GM18499 (cell line): ENCODE data around the gene CPLANE2.

Source experiments
- ATAC-seq: cut with Tn5 transposase; IDR thresholded peaks from one replicate; pipeline ENCODE4 v1.9.1; 2021; ENCODE audit warnings: moderate number of reproducible peaks; ENCODE audit not compliant: insufficient read depth, unreplicated experiment

CPLANE2 gene

DNA sequence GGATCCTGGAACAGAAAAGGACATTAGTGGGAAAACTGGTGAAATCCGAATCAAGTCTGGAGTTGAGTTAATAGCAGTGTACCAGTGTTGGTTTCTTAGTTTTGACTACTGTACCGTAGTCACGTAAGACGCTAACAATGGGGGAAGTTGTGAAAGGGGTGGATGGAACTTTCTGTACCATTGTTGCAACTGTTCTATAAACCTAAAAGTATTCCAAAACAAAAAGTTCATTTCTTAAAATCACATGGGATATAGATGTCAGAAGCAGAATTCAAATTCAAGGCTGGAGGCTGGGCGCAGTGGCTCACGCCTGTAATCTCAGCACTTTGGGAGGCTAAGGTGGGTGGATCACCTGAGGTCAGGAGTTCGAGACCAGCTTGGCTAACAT lies 41.5 kb downstream of the CPLANE2 start:
- ATAC-seq, result no peak

DNA sequence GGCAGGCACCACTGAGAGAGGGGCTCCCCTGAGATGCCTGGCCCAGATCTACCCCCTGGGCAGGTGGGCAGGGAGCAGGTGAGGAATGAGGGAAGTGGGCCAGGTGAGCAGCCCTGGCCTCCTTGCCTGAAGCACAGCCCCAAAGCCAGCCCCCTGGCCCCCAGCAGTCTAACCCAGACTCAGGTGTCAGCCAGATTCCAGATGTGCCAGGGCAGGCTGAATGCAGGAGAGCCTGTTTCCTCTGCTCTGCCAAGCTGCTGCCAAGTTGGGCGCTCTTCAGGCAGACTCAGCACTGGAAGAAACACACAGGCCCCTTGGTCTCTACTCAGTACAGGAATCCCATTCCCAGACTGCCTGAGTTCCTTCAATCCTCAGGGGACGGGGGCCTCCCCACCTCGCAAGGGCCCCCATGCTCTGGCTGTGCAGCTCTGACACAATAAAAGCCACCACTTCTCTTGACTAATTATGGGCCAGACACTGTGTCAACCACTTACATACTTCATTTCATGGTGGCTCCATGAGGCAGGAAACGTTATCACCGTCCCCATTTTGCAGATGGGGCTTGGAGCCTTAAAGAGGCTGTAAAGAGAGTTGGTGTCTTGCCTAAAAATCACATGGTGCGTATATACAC lies 45.0 kb downstream of the CPLANE2 start:
- ATAC-seq, result no peak

DNA sequence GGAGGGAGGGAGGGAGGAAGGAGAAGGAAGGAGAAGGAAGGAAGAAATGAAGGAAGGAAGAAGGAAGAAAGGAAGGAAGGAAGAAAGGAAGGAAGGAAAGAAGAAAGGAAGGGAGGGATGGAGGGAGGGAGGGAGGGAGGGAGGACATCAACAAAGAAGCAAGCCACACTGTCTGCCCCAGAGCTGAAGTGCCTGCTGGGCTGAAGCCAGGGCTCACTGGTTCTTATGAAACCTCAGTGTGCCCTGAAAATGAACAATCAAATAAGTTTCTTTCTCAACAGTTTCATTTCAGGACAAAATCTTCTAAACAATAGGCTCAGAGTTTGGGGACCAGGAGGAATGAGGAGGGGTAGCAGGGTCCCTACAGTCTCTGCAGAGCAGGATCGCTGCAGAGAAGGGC lies 45.7 kb downstream of the CPLANE2 start:
- no peak for ATAC-seq

DNA sequence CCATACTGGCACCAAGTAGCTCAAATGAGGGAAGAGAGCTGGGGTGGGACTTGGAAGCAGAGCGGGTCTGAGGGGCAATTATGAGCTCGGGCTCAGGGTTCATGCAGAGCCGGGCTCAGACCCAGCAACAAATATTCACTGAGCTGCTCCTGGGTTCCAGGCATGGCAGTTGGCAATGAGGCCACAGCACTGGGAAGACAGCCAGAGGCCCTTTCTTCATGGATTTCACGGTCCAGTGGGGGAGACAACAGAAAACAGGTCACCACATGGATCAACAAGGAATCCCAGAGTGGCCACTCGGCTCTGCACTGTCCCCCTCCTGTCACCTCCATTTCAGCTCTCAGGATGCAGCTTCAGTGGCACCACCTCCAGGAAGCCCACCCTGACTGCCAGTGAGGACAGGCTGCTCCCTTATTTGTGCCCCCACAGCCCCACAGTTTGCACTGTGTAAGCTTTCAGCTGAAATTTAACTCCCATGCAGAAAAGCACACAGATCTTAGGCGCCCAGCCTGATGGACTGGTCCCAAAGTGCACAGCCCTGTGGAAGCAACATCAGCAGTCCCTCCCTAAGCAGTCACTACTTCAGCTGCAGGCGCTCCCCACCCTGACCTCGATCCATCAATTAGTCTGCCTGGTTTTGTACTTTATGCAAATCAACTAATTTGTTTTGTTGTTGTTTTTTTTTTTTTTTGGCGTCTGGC lies 46.9 kb downstream of the CPLANE2 start:
- no peak for ATAC-seq

DNA sequence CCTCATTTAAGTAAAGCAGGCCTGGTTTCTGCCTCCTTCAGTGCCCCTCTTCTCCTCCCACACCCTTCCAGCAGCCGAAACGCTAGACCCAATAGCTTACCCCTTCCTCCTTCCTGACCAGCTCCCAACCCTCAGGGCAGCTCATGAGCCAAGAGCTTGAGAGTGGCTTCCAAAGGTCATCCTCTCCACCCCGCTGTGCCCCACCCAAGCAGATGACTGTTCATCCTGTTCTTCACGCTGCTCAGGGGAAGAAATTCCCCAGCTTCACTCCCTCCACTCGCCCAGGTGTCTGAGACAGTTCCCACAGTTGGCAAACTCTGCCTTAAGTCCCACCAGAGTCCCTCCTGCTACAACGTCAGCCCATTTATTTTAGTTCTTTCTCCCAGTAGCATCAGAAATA lies 48.0 kb downstream of the CPLANE2 start:
- ATAC-seq, result no peak

DNA sequence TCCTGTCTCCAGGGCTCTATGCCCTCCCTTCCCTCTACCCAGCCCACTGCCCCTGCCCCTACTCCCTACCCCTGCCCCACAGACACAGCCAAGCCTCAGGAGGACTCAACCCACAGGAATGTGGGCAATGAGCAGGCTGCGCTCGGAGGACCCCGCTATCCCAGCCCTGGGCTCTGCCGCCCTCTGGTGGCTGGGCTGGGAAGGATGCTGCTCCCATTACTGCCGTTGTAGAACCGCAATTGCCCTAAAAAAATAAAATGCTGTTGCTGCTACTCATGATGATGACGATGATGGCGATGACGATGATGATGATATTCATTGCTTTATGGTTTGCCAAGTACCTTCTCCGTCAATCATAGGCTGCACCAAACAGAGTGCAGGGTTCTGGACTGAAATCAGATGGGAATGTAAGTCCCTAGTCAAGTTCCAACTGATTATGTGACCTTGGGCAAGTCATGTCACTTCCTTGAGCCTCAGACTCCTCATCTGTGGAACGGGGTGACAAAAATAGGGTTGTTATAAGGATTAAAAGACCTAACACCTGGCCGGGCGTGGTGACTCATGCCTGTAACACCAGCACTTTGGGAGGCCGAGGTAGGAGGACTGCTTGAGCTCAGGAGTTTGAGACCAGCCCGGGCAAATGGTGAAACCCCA lies 49.1 kb downstream of the CPLANE2 start:
- no peak for ATAC-seq

DNA sequence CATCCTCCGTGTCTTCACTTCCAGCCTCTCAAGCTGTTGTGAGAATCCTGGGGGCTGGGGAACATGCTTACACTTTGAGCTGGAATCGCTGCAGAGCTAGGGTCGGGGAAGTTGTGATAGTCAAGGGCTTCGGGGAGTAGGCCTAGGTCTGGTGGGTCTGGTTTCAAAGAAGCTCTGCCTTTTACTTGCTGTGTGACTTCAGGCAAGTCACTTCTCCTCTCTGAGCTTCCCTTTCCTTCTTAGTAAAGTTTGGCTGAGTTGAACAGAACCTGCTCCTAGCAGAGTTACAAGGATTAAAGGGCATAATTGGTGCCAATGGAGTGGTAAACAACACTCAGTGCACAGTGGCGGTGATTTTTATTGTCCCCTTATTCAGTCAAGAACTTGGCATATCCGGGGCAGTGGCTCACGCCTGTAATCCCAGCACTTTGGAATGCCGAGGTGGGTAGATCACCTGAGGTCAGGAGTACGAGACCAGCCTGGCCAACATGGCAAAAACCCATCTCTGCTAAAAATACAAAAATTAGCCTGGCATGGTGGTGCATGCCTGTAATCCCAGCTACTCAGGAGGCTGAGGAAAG lies 50.2 kb downstream of the CPLANE2 start:
- no peak for ATAC-seq

DNA sequence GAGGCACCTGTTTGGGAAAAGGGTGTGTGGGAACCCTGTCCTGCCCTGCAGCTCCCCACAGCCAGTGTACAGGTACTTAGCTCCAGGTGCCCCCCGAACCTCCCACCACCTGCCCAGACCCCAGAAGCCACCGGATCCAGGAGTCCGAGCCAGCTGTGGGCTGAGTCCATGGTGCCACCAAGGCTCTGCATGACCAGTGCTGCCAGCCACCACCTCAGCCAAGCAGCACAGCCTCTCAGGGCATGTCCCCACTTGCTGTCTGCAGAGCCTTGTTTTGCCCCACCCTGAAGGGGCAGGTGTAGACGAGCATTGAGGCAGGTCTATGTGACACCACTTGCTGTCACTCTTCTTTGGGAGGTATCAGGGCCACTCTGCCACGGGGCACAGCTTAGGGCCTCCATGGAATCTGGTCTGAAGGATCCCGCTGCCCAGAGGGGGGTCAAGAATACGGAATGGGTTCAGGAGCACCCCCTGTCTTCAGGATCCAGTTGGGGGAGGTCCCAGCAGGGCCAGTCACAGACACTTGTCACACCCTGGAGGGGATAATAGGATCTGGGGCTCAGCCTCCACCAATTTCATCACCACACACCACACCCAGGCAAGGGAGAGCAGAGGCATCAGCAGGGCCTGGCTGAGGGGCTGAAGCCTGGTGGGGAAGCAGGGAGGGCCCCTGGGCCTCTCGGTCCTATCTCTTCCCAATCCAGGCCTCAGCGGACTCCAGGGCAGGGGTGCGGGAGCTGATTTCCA lies 52.3 kb downstream of the CPLANE2 start:
- no peak for ATAC-seq

DNA sequence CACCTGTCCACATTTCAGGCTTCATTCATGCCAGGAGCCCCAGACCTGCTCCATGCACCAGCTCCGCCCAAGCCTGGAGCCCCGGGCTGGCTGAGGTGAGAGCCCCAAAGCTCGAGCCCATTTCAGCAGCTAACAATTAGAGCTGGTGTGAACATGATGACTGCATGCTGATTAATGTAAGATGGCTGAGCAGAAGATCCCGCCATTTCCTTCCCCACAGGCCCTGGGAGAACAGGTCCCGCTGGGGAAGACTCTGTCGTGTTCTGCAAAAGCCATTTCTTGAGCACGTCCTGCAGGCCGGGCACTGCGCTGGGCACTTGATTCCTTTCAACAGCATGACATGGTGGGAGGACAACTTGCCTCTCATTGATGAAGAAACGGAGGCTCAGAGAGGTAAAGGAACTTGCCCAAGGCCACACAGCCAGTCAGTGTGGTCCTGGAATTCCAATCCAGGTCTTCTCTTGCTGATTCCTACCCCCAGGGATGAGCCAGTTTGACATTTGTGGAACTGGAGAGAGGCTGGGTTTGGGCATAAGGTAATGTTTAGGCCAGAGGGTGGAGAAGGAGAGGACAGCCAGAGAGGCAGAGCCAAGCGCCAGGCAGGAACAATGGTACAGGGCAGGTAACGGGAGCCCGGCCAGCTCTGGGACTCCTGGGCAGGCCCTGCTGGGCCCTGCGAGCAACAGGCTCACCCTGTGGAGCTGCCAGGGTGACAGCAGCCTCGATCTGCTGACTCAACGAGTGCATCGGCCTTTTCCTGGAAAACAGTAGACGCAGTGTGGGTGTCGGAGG lies 53.0 kb downstream of the CPLANE2 start:
- no peak for ATAC-seq

DNA sequence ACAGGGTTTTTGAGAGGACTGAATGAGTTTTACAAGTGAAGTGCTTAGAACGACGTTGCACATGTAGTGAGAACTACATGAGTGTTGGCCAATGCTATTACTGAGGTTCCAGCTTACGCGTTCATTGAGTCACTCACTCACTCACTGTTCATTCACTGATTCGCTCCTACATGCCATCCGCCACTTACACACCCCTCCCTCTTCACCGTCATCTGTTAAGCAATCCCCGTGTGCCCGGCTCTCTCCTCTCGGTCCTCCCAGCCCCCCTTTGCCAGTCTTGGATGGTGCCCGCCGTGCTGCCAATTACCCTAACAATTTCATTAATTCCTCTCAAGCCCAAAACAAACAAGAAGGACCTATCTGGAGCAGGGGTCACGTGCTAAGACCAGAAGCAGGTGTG lies 53.8 kb downstream of the CPLANE2 start:
- ATAC-seq, result no peak

DNA sequence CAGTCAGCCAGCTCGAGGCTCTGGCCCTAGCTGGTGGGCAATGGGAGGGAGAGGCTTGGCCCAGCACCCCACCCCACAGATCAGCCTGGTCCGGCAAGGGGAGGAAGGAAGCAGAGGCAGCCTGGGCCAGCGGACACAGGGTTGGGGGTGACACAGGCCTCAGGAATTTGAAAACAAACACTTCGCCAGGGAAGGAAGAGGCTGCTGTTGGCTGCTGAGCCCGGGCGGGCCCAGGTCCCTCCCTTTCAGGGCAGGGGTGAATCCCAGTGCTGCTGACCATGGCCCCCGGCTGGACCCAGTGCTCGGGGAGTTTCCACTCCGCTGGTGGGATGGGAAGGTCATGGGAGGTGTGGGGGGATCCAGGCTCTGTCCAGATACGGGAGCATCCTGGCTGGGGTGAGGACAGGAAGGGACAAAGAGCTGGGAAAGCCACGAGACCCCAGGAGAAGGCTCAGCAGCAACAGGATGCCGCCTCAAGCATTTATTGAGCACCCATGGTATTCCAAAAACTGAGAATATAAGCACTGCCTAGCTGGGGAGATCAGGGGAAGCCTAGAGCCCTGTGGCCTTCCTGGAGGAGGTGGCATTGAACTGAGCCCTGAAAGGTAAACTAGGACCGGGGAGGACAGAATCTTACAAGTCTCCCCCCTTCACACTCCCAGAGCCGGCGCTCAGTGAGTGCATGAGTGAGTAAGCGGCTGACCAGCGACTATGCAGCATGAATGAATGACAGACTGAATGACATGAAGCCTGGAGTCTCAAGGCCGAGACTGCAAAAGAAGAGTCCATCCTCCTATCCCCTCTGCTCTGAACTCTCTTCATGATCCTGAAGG lies 54.9 kb downstream of the CPLANE2 start:
- ATAC-seq, result no peak
